ENCODE measurements around the gene GRAMD1B. TPM values are rescaled to one million over a fixed set of nuclear protein-coding genes. Genes with fewer than 3 reads are reported as not detected.
"Not testable (repeated sequence)": the region's sequence is repeated elsewhere in the genome, so short reads cannot be mapped to it uniquely, and the experiment has no call there.

GRAMD1B gene
- total RNA-seq, 2 donors from 2014 or later: 3.1 to 3.5 TPM

DNA sequence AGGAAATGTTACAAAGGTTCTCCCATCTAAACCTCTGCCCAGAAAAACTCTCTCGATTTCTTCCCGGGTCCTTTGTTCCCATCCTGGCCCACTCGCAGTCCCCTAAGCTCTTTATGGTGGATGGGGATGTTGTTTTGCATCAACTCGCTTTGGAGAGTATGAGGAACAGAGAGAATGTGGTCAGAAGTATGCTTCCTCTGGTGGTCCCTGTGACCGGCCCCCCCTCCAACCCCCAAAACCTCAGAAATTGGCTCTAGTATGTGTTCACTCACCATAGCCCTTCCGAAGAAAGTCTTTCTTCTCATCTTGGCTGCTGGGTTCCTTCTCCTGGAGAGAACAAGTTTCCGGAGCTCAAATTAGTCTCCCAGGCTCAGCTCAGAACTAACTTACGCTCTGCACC is 54.4 kb downstream of the GRAMD1B start:
- intact Hi-C loops (cut with DNase I, micrococcal nuclease): loop anchor here in 1 of 2 donors (5.0 kb wide), 1 partner anchor 182 kb away; no protein-coding TSS in a partner anchor
- DNase-seq (no peak), ATAC-seq (no peak)

DNA sequence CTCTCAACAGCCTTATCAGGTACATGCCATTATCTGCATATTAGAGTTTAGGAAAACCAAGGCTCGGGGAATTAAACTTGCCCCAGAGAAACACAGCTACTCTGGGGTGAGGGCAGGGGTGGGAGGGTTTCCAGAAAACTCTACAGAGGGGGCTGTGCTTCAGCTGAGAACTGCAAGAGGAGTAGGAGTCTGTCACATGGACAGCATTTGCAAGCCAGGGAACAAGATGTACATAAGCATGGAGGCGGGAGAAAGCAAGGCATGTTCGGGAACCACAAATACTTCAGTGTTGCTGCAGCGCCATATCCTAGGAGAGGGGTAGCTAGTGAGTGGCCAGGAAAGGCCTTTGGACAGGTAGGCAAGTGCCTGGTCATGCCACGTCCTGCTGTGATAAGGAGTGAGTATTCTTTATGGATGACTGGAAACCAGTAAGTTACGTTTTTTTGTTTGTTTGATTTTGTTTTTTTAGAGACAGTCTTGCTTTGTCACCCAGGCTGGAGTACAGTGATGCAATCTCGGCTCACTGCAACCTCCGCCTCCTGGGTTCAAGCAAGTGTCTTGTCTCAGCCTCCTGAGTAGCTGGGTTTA is 57.2 kb downstream of the GRAMD1B start:
- DNase-seq (no peak), ATAC-seq (no peak)
- intact Hi-C loops (cut with DNase I, micrococcal nuclease): no loop called here

DNA sequence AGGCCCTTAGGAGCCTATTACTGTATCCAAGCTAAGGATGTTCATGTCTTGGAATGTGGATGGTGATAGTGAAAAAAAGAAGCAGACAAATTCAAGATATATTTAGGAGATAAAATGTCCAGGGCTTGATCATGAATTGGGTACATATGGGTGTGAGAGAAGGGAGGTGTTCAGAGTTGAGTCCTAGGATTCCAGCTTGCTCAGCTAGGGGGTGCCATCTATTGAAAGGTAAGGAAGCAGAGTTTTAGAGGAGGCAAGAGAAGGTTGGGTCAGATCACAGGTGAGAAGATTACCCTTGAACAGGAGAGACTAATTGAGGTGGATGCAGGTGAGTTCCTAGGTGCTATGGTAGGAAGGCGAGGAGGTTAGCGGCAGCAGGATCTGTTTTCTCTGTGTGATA is 60.5 kb downstream of the GRAMD1B start:
- intact Hi-C loops (cut with DNase I, micrococcal nuclease): no loop called here
- ATAC-seq (no peak), DNase-seq (no peak)

DNA sequence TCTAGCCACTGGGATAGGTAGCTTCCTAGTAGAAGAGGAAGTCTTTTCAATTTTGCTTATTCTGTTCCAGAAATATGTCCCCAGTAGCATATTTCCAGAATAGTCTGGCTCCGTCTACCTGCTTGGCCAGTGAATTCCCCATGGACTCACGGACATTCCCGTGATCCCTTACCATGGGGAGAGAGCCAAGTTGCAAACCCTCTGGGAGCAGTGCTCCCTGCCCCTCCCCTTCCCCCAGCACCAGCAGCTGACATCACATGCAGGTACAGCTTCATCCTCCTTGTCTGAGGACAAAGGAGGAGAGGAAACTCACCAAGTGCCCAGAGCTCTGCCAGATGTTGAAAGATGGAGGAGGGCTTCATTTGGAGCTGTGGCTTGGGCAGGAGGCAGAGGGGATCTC is 61.2 kb downstream of the GRAMD1B start:
- ATAC-seq: no peak
- no peak for DNase-seq

DNA sequence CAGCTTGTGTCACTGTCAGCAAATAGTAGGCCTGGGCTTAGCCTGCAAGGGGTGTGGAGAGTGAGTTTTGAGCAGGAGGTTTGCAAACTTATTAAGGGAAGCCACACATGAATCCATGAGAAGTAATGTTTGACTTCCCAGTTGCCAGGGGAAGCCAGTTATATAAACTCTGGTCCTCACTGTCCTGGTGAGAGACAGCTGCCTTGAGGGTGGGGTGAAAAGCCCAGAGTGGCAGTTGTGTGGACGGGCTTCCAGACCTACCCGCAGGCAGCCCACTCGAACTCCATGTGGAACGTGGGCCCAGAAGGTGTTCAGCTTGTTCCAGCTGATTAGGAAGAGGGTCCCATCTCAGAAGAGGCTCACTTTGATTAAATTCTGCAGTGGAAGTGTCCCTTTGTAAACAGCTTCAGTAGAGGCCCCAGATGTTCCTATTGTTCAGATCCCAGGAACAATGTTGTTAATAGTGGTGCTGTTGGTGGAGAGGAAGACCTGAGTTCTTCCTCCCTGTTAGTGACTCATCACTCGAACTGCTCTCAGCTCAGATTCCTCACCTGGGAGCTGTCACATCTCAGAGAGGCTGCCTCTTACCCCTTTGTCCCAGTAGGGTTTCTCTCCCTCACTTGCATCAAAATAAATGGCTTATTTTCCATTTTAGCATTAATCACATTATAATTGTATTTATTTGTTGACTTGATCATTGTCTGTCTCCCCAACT is 63.4 kb downstream of the GRAMD1B start:
- no peak for DNase-seq
- intact Hi-C loops (cut with DNase I, micrococcal nuclease): no loop called here
- ATAC-seq: no peak

More for the DNA sequence above, 61.2 kb downstream of the GRAMD1B start:
- intact Hi-C loops (cut with DNase I, micrococcal nuclease): no loop called here

DNA sequence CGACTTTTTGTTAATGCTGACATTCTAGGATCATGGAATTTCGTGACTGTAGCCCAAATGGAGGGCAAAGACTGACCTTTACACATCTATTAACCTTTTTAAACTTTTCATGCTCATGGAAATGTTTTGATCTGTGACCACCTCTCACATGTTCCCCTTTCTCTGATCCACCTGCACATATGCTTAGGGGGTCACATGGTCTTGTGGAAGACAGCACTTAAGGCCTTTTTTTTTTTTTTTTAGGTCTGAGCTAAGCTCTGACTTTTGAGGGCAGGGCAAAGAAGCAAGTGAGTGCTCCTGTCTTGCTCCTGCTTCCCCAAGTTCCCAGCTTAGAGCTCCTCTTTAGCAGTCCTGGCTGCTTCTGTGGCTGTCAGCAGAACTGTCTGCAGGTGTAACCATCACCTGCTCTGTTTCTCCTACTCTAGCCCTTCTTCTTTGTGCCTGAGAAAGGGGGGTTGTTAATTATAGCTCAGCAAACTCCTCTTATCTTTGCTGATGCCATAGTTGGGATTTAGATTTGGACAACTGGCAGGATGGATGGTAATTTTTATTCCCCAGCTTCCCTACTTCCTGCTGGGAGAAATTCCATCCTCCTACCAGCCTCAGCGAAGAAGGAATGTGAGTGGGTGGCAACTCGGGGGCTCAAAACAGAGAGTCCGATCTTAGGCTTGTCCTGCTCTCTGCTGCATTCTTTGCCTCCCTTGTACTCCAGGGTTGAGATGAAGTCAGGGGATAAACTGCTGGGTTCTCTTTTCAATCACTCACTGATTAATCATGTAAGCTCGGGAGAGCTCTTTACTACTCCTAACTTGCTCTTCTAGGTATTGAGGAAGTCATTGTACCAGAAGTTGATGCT is 64.4 kb downstream of the GRAMD1B start:
- intact Hi-C loops (cut with DNase I, micrococcal nuclease): no loop called here
- ATAC-seq (no peak), DNase-seq (no peak)

DNA sequence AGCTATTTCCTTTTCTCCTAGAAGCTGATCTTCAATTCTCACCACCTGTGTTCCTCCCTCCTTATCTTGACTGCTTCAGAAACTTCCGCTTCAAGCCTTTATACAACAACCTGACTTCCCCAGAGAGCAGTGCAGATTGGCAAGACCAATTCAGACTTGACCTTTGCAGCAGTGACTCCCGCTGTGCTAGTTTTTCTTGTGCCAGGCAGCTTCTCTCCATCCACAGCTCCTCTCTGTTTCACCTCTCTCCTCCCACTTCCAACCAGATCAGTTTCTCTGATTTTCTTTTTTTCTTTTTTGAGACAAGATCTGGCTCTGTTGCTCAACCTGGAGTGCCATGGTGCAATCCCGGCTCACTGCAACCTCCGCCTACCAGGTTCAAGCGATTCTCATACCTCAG is 74.3 kb downstream of the GRAMD1B start:
- DNase-seq: no peak
- peak; percentile 45 for ATAC-seq
- intact Hi-C loops (cut with DNase I, micrococcal nuclease): no loop called here

DNA sequence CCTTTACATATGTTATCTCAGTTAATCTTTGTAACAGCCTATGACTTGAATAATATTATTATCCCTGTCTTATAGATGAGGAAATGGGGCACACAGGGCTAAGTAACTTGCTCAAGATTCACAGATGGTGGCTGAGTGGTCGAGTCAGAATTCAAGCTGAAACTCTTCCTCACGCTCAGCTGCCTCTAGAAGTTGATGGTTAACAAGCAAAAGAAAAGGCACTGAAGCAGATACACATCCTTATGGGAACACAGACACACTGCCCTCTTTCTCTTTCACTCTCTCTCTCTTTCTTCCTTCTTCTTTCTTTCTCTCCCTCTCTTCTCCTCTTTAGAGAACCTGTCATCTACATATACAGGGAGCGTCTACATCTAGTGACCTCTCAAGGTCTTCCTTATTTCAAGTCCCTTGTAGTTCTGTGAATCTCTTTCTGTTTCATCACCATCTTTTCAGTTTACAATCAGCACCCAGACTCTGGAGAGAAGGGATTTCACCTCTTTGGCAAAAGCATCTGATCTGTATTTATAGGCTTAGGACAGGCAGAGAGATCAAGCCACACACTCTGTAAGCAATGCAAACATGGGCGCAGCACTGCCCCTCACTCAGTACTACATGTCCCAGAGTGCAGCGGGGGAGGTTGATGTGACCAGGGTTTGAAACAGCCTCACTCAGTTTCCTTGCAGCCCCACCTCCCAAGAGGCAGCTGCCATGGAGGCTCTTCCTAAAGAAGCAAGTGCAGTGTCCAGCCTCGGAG is 75.7 kb downstream of the GRAMD1B start:
- no peak for ATAC-seq
- intact Hi-C loops (cut with DNase I, micrococcal nuclease): no loop called here

DNA sequence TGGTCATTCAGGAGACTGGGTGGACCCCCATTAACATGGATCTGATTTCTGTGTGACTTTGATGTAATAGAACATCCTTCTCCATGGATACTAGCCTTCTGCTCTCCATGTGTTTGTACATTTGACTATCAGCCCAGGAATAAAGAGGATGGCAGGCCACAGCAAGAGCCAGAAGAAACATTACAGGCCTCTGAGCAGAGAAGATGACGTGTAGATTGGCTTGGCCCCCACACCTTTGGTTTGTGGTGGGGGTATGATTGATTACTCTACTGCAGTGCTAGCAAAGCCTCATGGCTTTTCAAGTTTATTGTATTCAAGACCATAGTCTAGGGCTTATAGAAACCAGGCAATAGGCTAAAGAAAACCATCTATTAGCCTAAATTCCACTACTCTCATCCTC is 77.0 kb downstream of the GRAMD1B start:
- intact Hi-C loops (cut with DNase I, micrococcal nuclease): no loop called here
- ATAC-seq (no peak), DNase-seq (no peak)

More for the DNA sequence above, 75.7 kb downstream of the GRAMD1B start:
- no peak for DNase-seq

DNA sequence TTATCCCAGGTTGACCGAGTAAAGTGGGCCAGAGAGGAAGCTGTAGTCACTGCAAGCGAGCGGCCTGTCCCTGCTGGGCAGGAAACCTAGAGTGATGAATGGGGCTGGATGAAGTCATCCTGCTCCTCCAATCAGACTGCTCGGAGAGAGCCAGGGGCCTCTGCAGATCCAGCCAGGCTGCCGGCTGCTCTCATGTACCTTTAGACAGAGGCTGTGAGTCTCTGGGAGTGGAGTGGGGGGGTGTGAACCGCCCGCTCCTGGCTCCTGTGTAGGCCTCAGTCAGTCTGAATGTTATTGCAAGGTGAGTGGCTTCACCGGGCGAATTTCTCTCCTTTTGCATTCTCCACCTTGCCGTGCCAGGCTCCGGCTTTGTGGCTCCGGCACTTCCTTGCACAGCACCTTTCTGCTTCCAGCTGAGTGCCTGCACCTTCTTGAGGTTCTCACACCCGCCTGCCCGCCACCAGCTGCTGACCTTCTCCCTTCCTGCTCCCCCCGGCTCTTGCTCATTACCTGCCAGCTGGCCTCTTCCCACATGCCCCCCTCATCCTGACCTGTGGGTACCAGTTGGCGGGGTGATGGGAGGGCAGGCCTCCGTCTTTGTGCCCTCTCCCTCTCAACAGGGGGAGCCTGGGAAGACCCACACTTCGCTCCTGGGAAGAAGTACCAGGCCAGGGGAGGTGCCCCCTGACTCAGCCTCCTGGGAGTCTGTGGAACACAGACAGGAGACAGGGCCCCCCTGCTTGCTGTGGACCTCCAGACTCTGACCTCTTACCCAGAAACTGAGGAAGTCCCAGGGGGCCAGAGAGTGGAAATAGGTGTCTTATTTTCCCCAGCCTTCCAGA is 79.9 kb downstream of the GRAMD1B start:
- ATAC-seq: no peak
- intact Hi-C loops (cut with DNase I, micrococcal nuclease): loop anchor here in 1 of 2 donors (5.0 kb wide), 1 partner anchor 67 kb away; no protein-coding TSS in a partner anchor
- no peak for DNase-seq

DNA sequence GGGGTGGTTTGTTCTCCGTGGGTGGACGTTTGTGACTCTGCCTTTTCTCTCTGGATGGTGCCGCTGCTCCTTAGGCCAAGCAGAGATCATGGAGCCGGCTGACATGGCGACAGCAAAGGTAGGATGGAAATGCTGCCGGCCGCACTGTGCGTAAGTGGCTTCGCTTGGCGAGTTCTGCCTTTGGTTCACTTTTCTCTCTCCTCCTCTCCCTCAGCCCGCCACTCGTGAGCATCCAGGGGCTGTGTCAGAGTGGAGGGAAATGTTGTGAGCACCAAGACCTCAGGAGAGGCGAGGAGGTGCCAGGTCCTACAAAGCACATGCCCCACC is 80.5 kb downstream of the GRAMD1B start:
- intact Hi-C loops (cut with DNase I, micrococcal nuclease): loop anchor here in 1 of 2 donors (5.0 kb wide), 1 partner anchor 67 kb away; no protein-coding TSS in a partner anchor
- ATAC-seq (no peak), DNase-seq (no peak)

DNA sequence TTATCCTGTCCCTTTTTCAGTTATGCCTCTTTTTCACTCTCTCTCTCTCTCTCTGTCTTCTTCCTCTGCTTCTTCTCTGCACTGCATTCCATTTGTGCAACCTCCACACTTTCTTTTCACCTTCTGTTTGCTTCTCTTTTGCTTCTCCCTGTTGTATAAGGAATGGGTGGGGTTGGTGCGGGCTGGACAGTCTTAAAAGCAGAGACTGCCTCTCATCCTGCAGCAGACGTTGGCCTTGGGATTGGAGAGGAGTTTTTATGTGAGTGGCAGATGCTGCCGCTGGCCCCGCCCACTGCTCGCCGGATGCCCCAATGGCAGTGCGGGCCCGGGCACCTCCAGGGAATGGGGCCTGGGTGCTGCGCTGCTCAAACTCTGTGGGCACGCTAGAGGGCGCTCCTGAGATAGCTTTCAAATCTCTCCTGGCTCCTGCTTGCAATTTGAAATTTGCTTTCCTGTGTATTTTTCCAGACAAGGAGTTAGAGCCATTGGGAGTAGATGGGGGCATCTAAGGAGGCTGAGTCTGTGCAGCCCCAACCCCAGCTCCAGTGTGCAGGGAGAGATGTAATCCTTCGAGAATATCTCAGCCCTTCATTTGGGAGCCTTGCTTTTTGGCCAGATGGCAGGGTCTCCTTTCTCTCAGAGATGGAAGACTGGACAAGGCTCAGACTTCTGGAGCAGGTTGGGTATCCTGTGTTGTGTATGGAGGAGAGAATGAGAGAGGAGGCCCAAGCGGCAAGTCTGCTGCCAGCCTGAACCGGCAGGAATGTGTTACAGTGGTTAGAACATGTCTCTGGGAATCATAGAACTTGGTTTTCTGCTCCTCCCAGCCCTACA is 81.2 kb downstream of the GRAMD1B start:
- DNase-seq: peak; percentile 75 to 84
- ATAC-seq: peak; percentile 100
- intact Hi-C loops (cut with DNase I, micrococcal nuclease): loop anchor here in 1 of 2 donors (5.0 kb wide), 1 partner anchor 66 kb away; no protein-coding TSS in a partner anchor

DNA sequence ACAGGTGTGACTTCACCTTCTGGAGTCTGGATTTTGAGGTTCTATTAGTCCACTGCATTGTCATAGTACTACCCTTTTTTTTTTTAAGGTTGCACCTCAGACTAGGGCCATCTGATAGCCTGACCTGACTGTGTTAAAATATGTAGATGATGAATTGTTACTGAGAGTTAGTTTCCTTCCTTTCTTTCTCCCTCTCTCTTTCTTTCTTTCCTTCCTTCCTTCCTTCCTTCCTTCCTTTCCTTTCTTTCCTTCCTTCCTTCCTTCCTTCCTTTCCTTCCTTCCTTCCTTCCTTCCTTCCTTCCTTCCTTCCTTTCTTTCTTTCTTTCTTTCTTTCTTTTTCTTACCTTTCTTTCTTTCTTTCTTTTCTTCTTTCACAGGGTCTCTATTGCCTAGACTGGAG is 83.2 kb downstream of the GRAMD1B start:
- intact Hi-C loops (cut with DNase I, micrococcal nuclease): loop anchor here in 1 of 2 donors (5.0 kb wide), 1 partner anchor 64 kb away; no protein-coding TSS in a partner anchor
- DNase-seq, ATAC-seq: not testable (repeated sequence)

DNA sequence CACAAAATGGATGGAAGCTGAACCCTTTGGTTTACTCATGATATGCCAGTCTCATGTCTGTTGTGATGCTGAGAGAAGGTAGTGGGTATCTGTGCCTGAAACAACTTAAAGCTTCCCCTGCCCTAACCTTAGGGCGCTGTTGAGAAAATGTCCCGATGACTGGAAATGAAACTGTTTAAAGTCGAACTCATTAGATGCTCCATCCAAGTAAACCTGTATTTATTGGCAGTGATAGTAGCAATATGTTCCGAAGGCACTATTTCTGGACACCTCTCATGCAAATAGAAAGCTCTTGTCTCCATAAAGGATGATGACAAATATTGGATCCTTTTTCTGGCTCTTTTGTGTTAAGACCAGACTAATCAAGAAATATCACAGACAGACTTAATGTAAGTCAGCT is 86.2 kb downstream of the GRAMD1B start:
- no peak for ATAC-seq
- DNase-seq: no peak
- intact Hi-C loops (cut with DNase I, micrococcal nuclease): no loop called here

DNA sequence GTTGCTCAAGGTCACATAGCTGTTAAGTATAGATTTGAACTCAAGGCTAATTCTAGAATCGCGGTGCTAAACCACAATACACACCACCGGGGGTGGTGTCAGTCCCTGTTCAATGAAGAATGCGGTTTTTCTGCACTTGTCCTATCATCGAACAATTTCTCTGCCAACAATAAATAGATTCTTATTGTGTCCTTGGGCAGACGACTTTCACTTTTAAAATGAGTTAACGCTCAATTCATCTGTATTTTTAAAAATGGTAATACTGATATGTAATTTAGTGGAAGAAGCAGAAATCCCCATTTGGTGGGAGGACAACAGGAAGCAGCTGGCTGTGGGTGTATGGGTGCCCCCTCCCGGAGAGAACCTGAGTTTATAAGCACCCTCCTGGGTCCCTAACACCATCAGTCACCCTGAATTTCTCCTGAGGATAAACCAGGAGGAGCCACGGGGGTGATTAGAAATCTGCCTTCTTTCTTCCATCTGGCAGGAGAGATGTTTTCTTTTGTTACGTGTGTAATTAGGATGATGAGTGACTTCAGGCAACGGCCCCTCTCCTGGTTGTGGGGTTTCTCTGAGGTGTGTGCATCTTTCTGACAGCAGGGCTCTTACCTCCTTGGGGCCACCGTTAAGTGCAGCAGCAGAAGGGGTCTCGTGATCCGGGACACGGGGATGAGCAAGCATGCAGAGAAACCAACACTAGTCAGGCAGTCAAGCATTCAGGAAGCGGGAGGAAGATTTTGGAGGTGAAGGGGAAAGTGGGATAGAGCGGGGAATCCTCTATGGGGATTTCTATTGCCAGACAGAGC is 87.7 kb downstream of the GRAMD1B start:
- intact Hi-C loops (cut with DNase I, micrococcal nuclease): no loop called here
- no peak for ATAC-seq
- DNase-seq: no peak

DNA sequence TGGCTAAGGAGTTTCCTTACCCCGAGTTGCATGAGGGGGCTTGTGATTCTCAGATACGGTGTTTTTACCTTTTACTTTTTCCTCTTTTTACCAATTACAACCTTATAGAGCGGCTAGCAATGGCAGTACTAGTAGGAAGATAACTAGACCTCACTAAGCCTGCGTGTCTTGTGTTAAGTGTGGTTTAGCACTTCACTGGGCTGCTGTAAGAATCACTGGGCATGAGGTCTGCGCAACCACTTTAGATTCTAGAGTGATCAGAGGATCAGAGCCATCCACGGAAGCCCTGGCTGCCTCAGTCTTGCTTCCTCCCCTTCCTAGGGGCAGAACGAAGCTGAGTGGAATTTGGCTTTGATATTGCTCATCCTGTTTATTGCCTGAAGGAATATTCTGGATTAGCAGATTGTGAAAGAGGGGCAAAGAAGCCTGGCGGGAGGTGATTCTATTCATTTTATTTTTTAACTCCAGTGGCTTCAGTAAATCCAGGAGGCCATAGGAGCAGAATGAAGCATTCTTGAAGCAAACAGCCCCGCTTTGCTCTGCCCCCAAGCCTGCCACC is 88.5 kb downstream of the GRAMD1B start:
- no peak for ATAC-seq
- intact Hi-C loops (cut with DNase I, micrococcal nuclease): no loop called here
- DNase-seq: no peak

All from left colon (tissue), 2 donors.